ENCODE data around the gene NAXD. TPM values are rescaled to one million over a fixed set of nuclear protein-coding genes. Genes with fewer than 3 reads are reported as not detected.
A peak's percentile ranks its signal among the peaks of the same experiment; 100 is the strongest.

The NAXD gene
- total RNA-seq, 2 experiments from 2014 or later, result 20.8 to 21.1 TPM

DNA sequence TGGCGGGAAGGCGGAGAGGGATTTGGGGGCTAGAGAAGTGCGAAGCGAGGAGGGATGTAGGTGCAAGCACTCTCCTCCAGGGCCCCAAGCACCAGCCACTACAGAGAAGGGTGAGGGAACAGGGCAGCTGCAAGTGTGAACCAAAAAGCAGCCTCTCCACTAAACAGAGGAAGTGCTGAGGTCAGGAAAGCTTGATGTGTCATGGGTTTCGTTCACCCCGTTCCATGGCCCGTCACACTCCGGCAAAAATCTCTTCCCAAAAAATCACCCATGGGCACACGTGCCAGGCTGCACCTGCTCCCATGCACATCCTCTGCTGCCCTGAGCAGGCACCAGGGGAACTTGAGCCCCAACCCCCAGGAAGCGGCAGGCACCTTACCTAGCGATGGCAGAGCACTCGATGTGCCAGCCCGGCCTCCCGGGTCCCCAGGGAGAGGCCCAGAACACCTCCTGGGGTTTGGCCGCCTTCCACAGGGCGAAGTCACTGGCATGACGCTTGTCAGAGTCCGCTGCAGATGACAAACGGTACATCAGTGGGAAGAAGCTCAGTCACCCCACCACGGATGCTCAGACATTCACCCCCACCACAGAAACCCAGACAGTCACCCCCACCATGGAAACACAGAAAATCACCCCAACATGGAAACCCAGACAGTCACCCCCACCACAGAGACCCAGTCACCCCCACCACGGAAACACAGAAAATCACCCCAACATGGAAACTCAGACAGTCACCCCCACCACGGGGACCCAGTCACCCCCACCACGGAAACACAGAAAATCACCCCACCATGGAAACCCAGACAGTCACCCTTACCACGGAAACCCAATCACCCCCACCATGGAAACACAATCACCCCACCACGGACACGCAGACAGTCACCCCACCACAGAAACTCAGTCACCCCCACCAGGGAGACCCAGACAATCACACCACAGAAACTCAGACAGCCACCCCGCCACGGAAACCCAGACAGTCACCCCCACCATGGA is 61.5 kb downstream of the NAXD start:
- Mint-ChIP-seq H3K4me3 (peak overlapping the region; percentile 42), H3K36me3 (peaks cover 73% of the 10 kb centered on the region), H3K27me3 (peaks cover 4% of the 10 kb centered on the region), H3K4me1 (peaks cover 18% of the 10 kb centered on the region), H3K27ac (peak overlapping the region; percentile 80), H3K9me3 (peaks cover 8% of the 10 kb centered on the region)
- peak; percentile 45 for DNase-seq

DNA sequence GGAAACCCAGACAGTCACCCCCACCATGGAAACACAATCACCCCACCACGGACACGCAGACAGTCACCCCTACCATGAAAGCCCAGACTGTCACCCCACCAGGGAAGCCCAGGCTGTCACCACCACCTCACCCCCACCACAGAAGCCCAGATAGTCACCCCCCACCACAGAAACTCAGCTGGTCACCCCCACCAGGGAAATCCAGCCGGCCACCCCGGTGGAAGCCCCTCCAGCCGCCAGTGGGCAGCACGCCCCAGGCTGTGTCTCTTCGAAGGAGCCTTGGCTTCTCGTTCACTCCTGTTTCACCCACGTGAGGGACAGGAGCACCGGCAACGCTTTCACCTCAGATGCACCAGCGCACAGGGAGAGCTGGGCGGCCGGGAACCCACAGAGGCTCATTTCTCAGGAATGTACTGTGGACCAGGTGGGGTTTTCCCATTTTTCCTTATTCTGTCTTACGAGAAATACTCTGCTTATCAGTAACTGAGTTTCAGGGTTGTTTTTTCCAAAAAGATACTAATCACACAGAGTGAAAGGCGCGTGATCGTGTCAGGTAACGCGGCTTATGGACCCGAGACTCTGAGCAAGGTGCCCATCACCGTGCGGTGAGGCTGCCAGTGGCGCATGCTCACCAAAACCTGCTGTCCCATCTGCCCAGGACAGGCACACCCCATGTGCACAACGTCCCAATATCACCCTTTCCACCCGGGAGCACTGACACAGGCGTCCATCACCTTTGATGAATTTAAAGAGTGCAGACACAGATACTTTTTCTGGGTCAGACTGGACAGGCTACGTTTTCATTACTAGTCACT is 62.6 kb downstream of the NAXD start:
- Mint-ChIP-seq H3K27ac (peak overlapping the region; percentile 56), H3K36me3 (peaks cover 66% of the 10 kb centered on the region)

DNA sequence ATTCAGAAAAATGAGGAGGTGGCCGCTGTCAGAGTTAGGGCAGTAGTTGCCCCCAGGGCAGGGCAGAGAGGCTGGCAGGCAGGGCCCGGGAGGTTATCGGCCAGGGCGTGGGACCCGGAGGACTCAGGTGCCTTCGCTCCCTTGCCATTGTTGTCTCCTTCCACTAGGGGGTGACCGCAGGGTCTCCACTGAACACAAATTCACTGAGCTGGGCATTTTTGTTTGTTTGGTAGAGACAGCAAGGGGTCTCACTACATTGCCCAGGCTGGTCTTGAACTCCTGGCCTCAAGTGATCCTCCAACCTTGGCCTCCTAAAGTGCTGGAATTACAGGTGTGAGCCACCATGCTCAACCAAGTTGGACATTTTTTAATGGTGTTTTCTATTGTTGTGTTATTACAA is 65.5 kb downstream of the NAXD start:
- Mint-ChIP-seq H3K27me3 (peaks cover 4% of the 10 kb centered on the region), H3K4me1 (peaks cover 14% of the 10 kb centered on the region), H3K4me3 (no peak overlapping the region), H3K27ac (no peak overlapping the region), H3K36me3 (peaks cover 47% of the 10 kb centered on the region), H3K9me3 (peaks cover 4% of the 10 kb centered on the region)
- no peak for DNase-seq

More for the DNA sequence above, 62.6 kb downstream of the NAXD start:
- Mint-ChIP-seq H3K27me3 (peaks cover 4% of the 10 kb centered on the region), H3K4me1 (peaks cover 14% of the 10 kb centered on the region), H3K4me3 (no peak overlapping the region), H3K9me3 (peaks cover 7% of the 10 kb centered on the region)
- DNase-seq, result peak; percentile 26

DNA sequence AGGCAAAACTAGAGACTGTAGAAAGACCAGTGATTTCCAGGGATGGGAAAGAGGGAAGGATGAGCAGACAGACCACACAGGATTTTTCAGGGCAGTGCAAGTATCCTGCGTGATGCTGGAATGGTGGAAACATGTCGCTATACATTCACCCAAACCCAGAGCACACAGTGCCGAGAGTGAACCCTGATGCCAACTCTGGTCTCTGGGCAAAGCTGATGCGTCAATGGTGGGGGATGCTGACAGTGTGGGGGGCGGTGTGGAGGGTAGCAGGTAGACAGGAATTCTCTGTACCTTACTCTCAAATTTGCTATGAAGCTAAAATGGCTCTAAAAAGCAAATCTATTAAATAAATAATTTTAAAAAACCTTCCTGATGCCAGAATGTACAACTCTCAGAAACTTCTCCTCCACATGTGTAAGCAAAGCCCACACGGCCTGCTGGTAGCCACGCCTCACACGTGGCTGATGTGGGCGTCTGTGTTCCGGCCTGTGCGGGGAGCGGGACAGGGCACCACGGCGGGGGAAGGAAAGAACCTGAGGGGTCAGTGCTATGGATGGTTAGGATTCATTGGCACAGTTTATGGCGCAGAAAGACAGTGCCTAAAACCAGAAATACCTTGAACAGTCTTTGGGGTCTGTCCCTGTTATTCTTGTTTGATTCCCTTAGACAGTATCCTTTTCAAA is 66.7 kb downstream of the NAXD start:
- Mint-ChIP-seq H3K4me1 (peaks cover 6% of the 10 kb centered on the region), H3K9me3 (no peaks in the 10 kb centered on the region), H3K36me3 (peaks cover 36% of the 10 kb centered on the region), H3K4me3 (no peak overlapping the region), H3K27ac (no peak overlapping the region), H3K27me3 (peaks cover 4% of the 10 kb centered on the region)
- DNase-seq, result no peak

- Mint-ChIP-seq H3K27ac (no peak overlapping the region), H3K4me1 (peaks cover 4% of the 10 kb centered on the region), H3K27me3 (no peaks in the 10 kb centered on the region)
Observed at GRCh38 chr13:110682746-110683145, 67.4 kb downstream of the NAXD start.

GRCh38 chr13:110683203-110683883 is 68.0 kb downstream of the NAXD start:
- Mint-ChIP-seq H3K27me3 (no peaks in the 10 kb centered on the region), H3K4me1 (peaks cover 1% of the 10 kb centered on the region), H3K9me3 (no peaks in the 10 kb centered on the region), H3K4me3 (no peak overlapping the region), H3K36me3 (peaks cover 24% of the 10 kb centered on the region), H3K27ac (peak overlapping the region; percentile 38)
- no peak for DNase-seq

More at GRCh38 chr13:110682746-110683145, 67.4 kb downstream of the NAXD start:
- no peak for DNase-seq
- H3K4me3 Mint-ChIP-seq, result no peak overlapping the region
- no peaks in the 10 kb centered on the region for H3K9me3 Mint-ChIP-seq
- peaks cover 30% of the 10 kb centered on the region for H3K36me3 Mint-ChIP-seq

DNA sequence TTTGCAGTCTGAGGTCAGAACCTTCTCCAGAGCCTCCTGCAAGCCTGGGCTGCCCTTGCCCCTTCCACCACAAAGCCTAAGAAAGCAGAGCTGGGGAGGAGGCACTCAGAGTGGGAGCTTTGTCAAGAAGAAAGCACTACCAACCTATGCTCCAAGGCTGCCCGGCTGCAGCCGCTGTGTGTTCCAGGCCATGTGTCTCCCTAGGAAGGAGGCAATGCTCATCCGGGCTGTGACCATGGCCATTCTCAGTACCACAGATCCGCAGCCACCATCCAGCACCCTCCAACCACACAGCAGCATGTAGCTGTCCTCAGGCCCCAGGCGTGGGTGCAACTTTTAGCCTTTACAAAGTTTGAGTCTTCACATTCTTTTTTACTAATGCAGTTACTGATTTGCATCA is 68.6 kb downstream of the NAXD start:
- peaks cover 19% of the 10 kb centered on the region for H3K36me3 Mint-ChIP-seq
- H3K27me3 Mint-ChIP-seq, result no peaks in the 10 kb centered on the region
- no peak for DNase-seq
- no peak overlapping the region for H3K4me3 Mint-ChIP-seq
- H3K4me1 Mint-ChIP-seq, result no peaks in the 10 kb centered on the region
- H3K9me3 Mint-ChIP-seq, result no peaks in the 10 kb centered on the region
- H3K27ac Mint-ChIP-seq, result peak overlapping the region; percentile 38

GRCh38 chr13:110684388-110685056 is 69.2 kb downstream of the NAXD start:
- peaks cover 14% of the 10 kb centered on the region for H3K36me3 Mint-ChIP-seq
- no peak for DNase-seq
- no peak overlapping the region for H3K4me3 Mint-ChIP-seq
- no peaks in the 10 kb centered on the region for H3K9me3 Mint-ChIP-seq
- no peaks in the 10 kb centered on the region for H3K4me1 Mint-ChIP-seq
- no peaks in the 10 kb centered on the region for H3K27me3 Mint-ChIP-seq
- H3K27ac Mint-ChIP-seq, result no peak overlapping the region

GRCh38 chr13:110685305-110686020 is 70.1 kb downstream of the NAXD start:
- Mint-ChIP-seq H3K4me3 (no peak overlapping the region), H3K4me1 (no peaks in the 10 kb centered on the region), H3K27ac (no peak overlapping the region), H3K36me3 (peaks cover 12% of the 10 kb centered on the region), H3K9me3 (no peaks in the 10 kb centered on the region), H3K27me3 (no peaks in the 10 kb centered on the region)
- no peak for DNase-seq

- DNase-seq, result no peak
- Mint-ChIP-seq H3K36me3 (peaks cover 13% of the 10 kb centered on the region), H3K27ac (no peak overlapping the region), H3K4me3 (no peak overlapping the region), H3K4me1 (no peaks in the 10 kb centered on the region), H3K27me3 (no peaks in the 10 kb centered on the region), H3K9me3 (no peaks in the 10 kb centered on the region)
Observed at GRCh38 chr13:110687736-110688135, 72.4 kb downstream of the NAXD start.

GRCh38 chr13:110689041-110689440 is 73.7 kb downstream of the NAXD start:
- Mint-ChIP-seq H3K36me3 (peaks cover 16% of the 10 kb centered on the region), H3K9me3 (no peaks in the 10 kb centered on the region), H3K27me3 (no peaks in the 10 kb centered on the region), H3K4me1 (no peaks in the 10 kb centered on the region), H3K27ac (no peak overlapping the region), H3K4me3 (no peak overlapping the region)
- no peak for DNase-seq
